Measurements from ENCODE around the gene FAM219A. TPM values are rescaled to one million over a fixed set of nuclear protein-coding genes. Genes with fewer than 3 reads are reported as not detected.
"Not testable (repeated sequence)": the region's sequence is repeated elsewhere in the genome, so short reads cannot be mapped to it uniquely, and the experiment has no call there.

FAM219A gene
- total RNA-seq, 2 experiments from 2014 or later = 11.7 to 13.4 TPM

DNA sequence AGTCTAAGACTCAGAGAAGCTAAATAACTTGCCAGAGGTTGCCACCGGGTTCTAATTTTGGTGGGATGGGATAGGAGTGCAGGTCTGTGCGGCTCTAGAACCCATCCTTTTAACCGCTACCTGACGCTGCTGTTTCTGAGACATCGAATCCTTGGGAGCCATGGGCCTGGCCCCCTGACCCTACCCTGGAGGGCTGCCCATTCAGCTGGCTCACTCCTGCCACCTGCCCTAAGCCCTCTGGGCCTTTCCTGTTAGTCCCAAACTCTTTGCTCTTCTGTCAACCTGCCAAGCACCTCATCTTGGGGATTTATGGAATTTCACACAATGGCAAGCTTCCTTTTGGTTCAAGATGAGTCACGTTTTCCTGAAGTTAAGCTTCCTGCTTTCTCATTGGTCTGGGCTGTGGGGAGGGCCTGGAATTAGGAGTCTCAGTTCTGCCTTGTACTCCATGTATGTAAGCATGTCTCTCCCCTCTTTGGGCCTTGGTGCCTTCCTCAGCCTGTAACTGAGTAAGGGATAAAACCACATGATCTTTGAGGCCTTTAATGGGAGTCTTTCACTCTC is 37.9 kb upstream of the FAM219A start:
- Mint-ChIP-seq H3K27me3 (peaks cover 2% of the 10 kb centered on the region), H3K4me1 (peaks cover 2% of the 10 kb centered on the region), H3K4me3 (no peak overlapping the region), H3K36me3 (no peaks in the 10 kb centered on the region), H3K27ac (no peak overlapping the region), H3K9me3 (no peaks in the 10 kb centered on the region)
- POLR2A ChIA-PET = no interaction called here
- DNase-seq = no peak
- ATAC-seq (ENCODE audit: low read depth) = no peak

DNA sequence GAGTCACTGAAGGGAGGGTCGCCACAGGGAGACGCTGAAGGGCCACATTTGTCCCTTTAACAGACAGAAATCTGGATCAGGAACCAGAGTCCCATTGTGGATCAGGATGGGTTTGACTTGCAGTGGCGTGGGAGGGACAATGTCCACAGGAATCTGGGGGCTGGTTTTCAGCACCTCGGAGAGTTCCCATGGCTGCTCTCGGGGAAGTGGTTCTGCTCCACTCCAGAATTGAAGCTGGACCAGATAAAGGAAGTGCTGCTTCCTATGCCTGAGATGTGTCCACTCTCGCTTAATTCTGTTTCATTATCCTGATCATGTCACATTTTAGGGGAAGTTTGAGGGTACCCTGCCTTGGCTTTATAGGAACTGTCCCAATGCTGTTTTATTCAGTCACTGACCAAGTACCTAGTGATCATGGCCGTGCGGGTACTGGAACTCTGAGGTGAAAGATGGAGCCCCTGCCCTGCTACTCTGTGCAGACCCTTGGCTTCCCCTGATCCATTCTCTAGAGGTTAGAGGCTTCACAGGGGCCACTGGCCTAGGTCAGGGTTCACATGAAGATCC is 35.7 kb upstream of the FAM219A start:
- POLR2A ChIA-PET = no interaction called here
- ATAC-seq (ENCODE audit: low read depth) = no peak
- Mint-ChIP-seq H3K27ac (no peak overlapping the region), H3K36me3 (no peaks in the 10 kb centered on the region), H3K9me3 (no peaks in the 10 kb centered on the region), H3K27me3 (peaks cover 5% of the 10 kb centered on the region), H3K4me3 (no peak overlapping the region), H3K4me1 (no peaks in the 10 kb centered on the region)
- peak; percentile 56 for DNase-seq

DNA sequence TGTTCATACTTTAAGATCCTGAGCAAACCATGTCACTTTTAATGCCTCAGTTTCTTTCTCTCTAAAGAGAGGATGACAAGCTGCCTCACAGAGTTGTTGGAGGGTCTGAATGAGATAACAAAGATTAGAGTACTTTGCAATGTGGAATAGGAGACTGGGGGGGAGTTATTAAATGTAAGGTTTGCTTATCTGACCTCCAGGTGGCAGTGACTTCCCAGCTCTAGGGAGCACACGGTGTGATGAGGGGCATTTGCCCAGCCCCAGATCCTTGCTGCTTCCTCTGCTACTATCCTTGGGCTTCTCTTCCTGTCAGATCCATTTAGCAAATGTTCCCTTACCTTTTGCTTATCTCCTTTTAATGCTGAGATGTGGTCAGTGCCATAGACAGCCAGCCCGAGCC is 33.7 kb upstream of the FAM219A start:
- no peaks in the 10 kb centered on the region for H3K36me3 Mint-ChIP-seq
- H3K4me3 Mint-ChIP-seq = no peak overlapping the region
- POLR2A ChIA-PET = no interaction called here
- H3K27me3 Mint-ChIP-seq = peaks cover 10% of the 10 kb centered on the region
- ATAC-seq (ENCODE audit: low read depth) (no peak), DNase-seq (no peak)
- H3K4me1 Mint-ChIP-seq = no peaks in the 10 kb centered on the region
- H3K27ac Mint-ChIP-seq = no peak overlapping the region
- no peaks in the 10 kb centered on the region for H3K9me3 Mint-ChIP-seq

DNA sequence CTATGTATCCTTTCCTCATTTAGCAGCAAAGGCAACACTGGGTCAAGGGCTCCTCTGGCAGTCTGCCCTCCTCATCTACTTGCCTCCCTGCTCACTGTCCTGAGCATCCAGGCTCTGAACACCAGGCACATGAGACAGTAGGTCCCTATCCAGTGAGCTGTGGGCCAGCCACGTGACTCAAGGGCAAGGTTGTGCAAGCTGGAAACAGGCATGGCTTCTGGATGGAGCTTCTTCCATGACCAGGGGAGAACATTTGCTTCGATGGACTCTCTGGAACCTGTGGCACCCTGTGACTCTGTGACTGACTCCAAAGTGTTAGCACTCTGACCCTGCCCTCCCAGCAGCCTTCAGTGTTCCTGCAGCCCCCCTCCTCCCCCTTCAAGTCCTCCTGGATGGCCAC is 33.2 kb upstream of the FAM219A start:
- no peaks in the 10 kb centered on the region for H3K9me3 Mint-ChIP-seq
- no peak overlapping the region for H3K4me3 Mint-ChIP-seq
- POLR2A ChIA-PET = no interaction called here
- peaks cover 11% of the 10 kb centered on the region for H3K27me3 Mint-ChIP-seq
- DNase-seq (no peak), ATAC-seq (ENCODE audit: low read depth) (no peak)
- peaks cover 1% of the 10 kb centered on the region for H3K4me1 Mint-ChIP-seq
- H3K36me3 Mint-ChIP-seq = no peaks in the 10 kb centered on the region
- no peak overlapping the region for H3K27ac Mint-ChIP-seq

DNA sequence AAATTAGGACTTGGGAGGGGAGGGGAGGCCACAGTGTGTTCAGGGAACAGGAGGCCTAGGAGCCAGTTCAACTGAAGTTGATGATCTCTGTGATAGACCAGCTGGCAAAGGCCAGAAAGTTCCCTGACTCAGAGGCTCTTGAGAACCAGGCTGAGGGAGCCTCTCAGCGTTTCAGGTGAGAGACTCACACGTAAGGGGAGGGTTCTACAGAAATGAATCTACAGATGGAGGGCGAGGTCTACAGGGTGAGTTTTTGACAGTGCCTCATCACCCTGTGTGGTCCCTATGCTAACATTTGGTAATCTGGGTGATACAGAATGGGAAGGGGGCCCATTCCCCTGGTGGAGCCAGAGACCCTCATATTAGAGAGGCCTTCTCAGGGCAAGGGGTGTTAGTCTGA is 32.4 kb upstream of the FAM219A start:
- ATAC-seq (ENCODE audit: low read depth) = no peak
- H3K27me3 Mint-ChIP-seq = peaks cover 13% of the 10 kb centered on the region

DNA sequence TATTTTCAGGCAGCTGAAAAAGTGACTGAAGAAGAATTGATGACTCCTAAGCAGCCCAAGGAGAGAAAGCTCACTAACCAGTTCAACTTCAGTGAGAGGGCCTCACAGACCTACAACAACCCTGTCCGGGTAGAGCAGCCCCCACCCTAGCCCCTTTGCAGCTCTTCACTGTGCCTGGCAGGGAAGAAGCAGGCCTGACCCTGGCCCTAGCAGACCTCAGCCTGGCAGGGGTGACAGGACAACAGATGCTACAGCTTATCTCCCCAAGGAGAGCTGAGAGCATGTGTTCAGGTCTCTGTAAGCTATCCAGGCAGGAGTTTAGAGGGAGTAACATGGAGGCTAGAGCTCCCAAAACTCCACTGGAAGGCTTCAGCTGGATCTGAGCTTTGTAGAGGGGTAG is 32.0 kb upstream of the FAM219A start:
- no peak for DNase-seq
- H3K4me1 Mint-ChIP-seq = peaks cover 1% of the 10 kb centered on the region
- no peaks in the 10 kb centered on the region for H3K9me3 Mint-ChIP-seq
- H3K27me3 Mint-ChIP-seq = peaks cover 13% of the 10 kb centered on the region
- no peaks in the 10 kb centered on the region for H3K36me3 Mint-ChIP-seq
- H3K4me3 Mint-ChIP-seq = no peak overlapping the region
- POLR2A ChIA-PET = no interaction called here
- ATAC-seq (ENCODE audit: low read depth) = no peak
- no peak overlapping the region for H3K27ac Mint-ChIP-seq

More for the DNA sequence above, 32.4 kb upstream of the FAM219A start:
- Mint-ChIP-seq H3K27ac (no peak overlapping the region), H3K36me3 (no peaks in the 10 kb centered on the region), H3K4me1 (peaks cover 1% of the 10 kb centered on the region), H3K4me3 (no peak overlapping the region), H3K9me3 (no peaks in the 10 kb centered on the region)
- no peak for DNase-seq
- POLR2A ChIA-PET = no interaction called here

DNA sequence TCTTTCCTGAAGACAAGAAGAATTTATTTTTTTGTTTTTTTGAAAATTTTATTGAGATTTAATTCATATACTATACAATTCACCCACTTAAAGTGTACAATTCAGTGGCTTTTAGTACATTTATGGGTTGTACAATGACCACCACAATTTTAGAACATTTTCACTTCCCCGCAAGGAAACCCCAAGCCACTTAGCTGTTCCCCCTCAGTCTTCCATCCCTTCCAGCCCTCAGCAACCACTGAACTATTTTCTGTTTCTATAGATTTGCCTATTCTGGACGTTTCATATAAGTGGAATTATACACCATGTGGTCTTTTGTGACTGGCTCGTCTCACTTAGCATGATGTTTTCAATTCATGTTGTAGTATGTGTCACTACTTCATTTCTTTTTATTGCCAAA is 28.2 kb upstream of the FAM219A start:
- ATAC-seq (ENCODE audit: low read depth) (no peak), DNase-seq (no peak)
- Mint-ChIP-seq H3K27me3 (peaks cover 16% of the 10 kb centered on the region), H3K27ac (no peak overlapping the region), H3K36me3 (no peaks in the 10 kb centered on the region), H3K9me3 (no peaks in the 10 kb centered on the region), H3K4me3 (no peak overlapping the region), H3K4me1 (peaks cover 1% of the 10 kb centered on the region)
- POLR2A ChIA-PET = no interaction called here

DNA sequence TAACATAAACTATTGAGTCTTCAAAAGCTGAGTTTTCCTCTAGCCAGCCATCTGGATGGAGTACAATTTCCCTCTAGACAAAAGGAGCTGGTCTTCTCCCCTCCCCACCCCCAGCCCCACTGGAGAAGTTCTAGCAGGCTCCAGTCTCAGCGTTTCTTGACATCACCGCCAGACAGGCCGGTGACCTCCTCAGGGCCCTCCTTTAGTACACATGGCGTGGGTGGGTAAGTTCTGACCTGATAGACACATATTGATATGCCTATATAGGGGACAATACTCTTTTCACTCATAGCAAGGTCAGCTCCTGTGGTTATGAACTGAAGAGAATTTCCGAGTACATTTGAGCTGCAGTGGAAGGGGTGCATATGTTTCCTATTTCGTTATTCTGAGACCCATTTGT is 27.5 kb upstream of the FAM219A start:
- Mint-ChIP-seq H3K36me3 (no peaks in the 10 kb centered on the region), H3K27me3 (peaks cover 16% of the 10 kb centered on the region), H3K27ac (no peak overlapping the region), H3K4me3 (no peak overlapping the region), H3K9me3 (no peaks in the 10 kb centered on the region), H3K4me1 (peaks cover 1% of the 10 kb centered on the region)
- POLR2A ChIA-PET = no interaction called here
- ATAC-seq (ENCODE audit: low read depth) = no peak
- no peak for DNase-seq

DNA sequence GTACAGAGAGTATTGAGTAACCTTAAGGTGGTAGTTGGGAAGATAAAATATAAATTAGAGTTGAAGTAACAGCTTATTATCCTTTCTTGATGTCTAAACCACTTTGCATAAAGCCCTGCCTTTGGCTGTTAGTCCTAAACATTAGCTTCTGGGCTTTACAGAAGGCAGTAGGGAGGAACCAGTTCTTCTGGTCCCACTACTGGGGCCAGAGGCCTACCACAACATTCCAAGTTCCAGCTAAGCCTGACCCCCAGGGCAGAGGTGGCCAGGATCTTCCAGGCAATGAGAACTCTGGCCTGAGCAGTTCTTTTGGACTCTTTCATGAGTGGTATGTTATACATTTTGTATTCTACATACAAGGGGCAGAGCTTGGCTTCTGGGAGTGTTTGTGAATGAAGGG is 26.3 kb upstream of the FAM219A start:
- Mint-ChIP-seq H3K27ac (no peak overlapping the region), H3K9me3 (no peaks in the 10 kb centered on the region), H3K36me3 (no peaks in the 10 kb centered on the region), H3K4me3 (no peak overlapping the region), H3K27me3 (peaks cover 20% of the 10 kb centered on the region), H3K4me1 (peaks cover 1% of the 10 kb centered on the region)
- ATAC-seq (ENCODE audit: low read depth) = no peak
- DNase-seq = no peak
- POLR2A ChIA-PET = no interaction called here

DNA sequence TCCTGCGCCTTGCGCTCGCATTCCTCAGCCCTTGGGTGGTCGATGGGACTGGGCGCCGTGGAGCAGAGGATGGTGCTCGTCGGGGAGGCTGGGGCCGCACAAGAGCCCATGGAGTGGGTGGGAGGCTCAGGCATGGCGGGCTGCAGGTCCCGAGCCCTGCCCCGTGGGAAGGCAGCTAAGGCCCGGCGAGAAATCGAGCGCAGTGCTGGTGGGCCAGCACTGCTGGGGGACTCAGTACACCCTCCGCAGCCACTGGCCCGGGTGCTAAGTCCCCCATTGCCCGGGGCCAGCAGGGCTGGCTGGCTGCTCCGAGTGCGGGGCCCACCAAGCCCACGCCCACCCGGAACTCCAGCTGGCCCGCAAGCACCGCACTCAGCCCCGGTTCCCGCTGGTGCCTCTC is 24.4 kb upstream of the FAM219A start:
- DNase-seq; H3K9me3 Mint-ChIP-seq; POLR2A ChIA-PET; H3K4me1 Mint-ChIP-seq; H3K4me3 Mint-ChIP-seq; H3K36me3 Mint-ChIP-seq; H3K27ac Mint-ChIP-seq; ATAC-seq (ENCODE audit: low read depth): not testable (repeated sequence)
- peaks cover 18% of the 10 kb centered on the region for H3K27me3 Mint-ChIP-seq

DNA sequence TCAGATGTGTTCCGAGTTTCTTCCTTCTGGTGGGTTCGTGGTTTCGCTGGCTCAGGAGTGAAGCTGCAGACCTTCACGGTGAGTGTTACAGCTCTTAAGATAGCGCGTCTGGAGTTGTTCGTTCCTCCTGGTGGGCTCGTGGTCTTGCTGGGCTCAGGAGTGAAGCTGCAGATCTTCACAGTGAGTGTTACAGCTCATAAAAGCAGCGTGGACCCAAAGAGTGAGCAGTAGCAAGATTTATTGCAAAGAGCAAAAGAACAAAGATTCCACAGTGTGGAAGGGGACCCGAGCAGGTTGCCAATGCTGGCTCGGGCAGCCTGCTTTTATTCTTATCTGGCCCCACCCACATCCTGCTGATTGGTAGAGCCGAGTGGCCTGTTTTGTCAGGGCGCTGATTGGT is 23.2 kb upstream of the FAM219A start:
- ATAC-seq (ENCODE audit: low read depth); H3K4me3 Mint-ChIP-seq; H3K4me1 Mint-ChIP-seq; POLR2A ChIA-PET; H3K27ac Mint-ChIP-seq; H3K9me3 Mint-ChIP-seq; H3K36me3 Mint-ChIP-seq; DNase-seq: not testable (repeated sequence)
- peaks cover 20% of the 10 kb centered on the region for H3K27me3 Mint-ChIP-seq

DNA sequence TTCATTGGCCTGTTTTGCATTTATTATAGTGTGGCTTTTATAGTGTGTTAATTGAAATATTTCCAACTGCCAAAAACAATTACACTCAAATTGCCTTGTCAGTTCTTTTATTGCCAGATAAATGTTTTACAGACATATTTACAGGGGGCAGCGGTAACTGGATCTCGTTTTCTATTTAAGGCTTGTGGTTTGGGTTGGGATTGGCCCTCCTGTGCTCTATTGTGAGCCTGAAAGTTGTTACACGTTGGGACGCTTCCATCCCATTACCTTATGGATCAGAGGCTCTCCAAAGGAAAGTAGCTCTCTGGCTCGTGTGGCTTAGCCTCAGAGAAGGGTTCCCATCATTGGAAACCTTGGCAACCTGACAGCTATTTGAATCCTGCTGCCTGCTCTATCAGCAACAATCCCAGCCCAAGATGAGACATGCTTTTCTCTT is 21.1 kb upstream of the FAM219A start:
- Mint-ChIP-seq H3K27ac (no peak overlapping the region), H3K4me3 (no peak overlapping the region), H3K9me3 (no peaks in the 10 kb centered on the region), H3K36me3 (no peaks in the 10 kb centered on the region), H3K27me3 (peaks cover 19% of the 10 kb centered on the region), H3K4me1 (peaks cover 5% of the 10 kb centered on the region)
- POLR2A ChIA-PET = no interaction called here
- ATAC-seq (ENCODE audit: low read depth) (no peak), DNase-seq (no peak)

DNA sequence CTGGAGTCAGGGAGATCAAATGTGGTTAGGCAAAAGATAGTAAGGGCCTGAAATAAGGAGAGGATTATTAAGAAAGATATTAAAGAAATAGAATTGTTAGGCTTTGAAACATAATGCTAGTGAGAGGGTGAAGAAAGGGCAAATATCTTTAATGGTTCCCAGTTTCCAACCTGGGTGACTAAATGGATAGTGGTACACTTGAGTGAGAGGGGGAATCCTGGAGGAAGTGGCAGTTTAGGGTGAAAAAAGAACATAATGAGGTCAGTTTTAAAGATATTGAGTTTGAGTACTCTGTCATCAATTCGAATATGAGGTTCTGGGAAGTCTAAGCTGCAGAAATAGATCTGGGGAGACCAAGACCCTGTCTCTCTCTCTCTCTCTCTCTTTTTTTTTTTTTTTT is 19.2 kb upstream of the FAM219A start:
- POLR2A ChIA-PET = no interaction called here
- no peak for ATAC-seq (ENCODE audit: low read depth)
- H3K27ac Mint-ChIP-seq = no peak overlapping the region
- H3K9me3 Mint-ChIP-seq = no peaks in the 10 kb centered on the region
- H3K4me1 Mint-ChIP-seq = peaks cover 5% of the 10 kb centered on the region
- no peaks in the 10 kb centered on the region for H3K36me3 Mint-ChIP-seq
- H3K27me3 Mint-ChIP-seq = peaks cover 19% of the 10 kb centered on the region
- no peak for DNase-seq
- no peak overlapping the region for H3K4me3 Mint-ChIP-seq

DNA sequence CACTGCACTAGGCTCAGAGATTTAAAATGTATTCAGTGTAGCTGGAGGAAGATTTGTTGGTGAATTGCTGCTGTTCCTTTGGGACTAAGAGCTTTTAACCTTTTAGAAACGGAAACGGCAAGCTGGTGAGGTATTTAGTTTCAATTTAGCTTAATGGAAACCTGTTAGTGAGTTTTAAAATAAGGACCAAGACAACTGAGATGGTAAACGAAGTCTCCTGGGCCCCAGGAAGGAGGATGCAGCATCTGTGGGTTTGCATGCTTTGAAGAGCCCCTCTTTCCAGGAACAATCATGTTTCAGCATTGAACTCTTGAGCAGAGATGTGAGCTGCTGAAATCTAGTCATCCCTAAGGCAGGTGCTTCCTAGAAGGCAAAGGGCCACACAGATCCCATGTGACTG is 16.7 kb upstream of the FAM219A start:
- ATAC-seq (ENCODE audit: low read depth) (no peak), DNase-seq (no peak)
- Mint-ChIP-seq H3K27ac (no peak overlapping the region), H3K4me1 (peaks cover 5% of the 10 kb centered on the region), H3K4me3 (no peak overlapping the region), H3K36me3 (no peaks in the 10 kb centered on the region), H3K27me3 (peaks cover 27% of the 10 kb centered on the region), H3K9me3 (no peaks in the 10 kb centered on the region)
- POLR2A ChIA-PET = no interaction called here

DNA sequence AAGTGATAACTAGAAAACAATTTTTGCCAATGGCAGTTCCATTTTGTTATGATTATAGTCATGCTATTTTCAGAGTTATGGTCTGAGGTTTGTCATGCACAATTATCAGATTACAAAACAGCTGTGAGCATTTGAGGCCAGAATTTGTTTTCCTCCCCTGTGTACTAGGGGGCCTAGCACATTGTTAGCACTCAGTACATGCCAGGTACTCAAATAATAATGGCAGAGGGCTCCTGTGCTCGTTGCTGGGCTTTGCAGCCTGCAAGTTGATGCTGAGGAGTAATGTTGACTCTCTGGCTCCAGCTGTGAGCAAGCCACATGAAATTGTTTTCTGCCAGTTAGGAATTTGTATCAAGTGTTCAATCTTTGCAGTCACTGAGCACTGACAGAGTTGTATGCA is 7.1 kb upstream of the FAM219A start:
- no peaks in the 10 kb centered on the region for H3K9me3 Mint-ChIP-seq
- POLR2A ChIA-PET = no interaction called here
- H3K4me1 Mint-ChIP-seq = no peaks in the 10 kb centered on the region
- H3K36me3 Mint-ChIP-seq = no peaks in the 10 kb centered on the region
- H3K27ac Mint-ChIP-seq = no peak overlapping the region
- peaks cover 21% of the 10 kb centered on the region for H3K27me3 Mint-ChIP-seq
- DNase-seq (no peak), ATAC-seq (ENCODE audit: low read depth) (no peak)
- H3K4me3 Mint-ChIP-seq = no peak overlapping the region

Data from activated naive CD8-positive, alpha-beta T cell treated with anti-CD3 and anti-CD28 coated beads, Interleukin-2, amount 10 ng/mL, durations not matched to agents 7 days and 5 days (primary cell).